ENCODE results near the gene LARP4B.
A peak's percentile ranks its signal among the peaks of the same experiment; 100 is the strongest.

LARP4B gene

GRCh38 chr10:931326-932318 lies at the start of gene LARP4B:
TSS of gene LARP4B (minus strand) at chr10:931705. CDS start at chr10:885721, 45,984 bp downstream.
- DNase-seq: peak; percentile 98

GRCh38 chr10:980468-981093 lies 49.1 kb upstream of the LARP4B start:
- no peak for DNase-seq

- DNase-seq: no peak
These were observed 47.4 kb upstream of the LARP4B start for GRCh38 chr10:978826-979421.

DNA sequence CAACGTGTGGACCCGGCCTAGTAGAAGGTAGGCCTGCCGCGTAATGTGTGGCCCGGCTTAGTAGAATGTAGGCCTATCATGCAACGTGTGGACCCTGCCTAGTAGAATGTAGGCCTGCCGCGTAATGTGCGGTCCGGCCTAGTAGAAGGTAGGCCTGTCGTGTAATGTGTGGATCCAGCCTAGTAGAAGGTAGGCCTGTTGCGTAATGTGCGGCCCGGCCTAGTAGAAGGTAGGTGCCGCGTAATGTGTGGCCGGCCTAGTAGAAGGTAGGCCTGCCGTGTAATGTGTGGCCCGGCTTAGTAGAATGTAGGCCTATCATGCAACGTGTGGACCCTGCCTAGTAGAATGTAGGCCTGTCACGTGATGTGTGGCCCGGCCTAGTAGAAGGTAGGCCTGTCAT lies 44.8 kb upstream of the LARP4B start:
- no peak for DNase-seq

DNA sequence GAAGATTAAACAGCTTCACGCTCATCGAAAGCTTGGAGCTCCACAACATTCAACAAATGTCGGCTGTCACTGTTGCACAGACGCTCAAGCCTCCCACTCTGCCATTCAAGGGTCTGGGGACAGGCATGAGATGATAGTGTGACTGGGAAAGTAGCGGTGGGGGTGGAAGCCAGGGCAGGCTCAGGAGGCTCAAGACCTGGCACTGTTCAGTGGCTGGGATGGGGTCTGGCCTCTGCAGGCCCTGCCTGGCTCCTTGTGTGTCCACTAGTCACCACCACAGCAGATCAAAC lies 43.2 kb upstream of the LARP4B start:
- DNase-seq: no peak

DNA sequence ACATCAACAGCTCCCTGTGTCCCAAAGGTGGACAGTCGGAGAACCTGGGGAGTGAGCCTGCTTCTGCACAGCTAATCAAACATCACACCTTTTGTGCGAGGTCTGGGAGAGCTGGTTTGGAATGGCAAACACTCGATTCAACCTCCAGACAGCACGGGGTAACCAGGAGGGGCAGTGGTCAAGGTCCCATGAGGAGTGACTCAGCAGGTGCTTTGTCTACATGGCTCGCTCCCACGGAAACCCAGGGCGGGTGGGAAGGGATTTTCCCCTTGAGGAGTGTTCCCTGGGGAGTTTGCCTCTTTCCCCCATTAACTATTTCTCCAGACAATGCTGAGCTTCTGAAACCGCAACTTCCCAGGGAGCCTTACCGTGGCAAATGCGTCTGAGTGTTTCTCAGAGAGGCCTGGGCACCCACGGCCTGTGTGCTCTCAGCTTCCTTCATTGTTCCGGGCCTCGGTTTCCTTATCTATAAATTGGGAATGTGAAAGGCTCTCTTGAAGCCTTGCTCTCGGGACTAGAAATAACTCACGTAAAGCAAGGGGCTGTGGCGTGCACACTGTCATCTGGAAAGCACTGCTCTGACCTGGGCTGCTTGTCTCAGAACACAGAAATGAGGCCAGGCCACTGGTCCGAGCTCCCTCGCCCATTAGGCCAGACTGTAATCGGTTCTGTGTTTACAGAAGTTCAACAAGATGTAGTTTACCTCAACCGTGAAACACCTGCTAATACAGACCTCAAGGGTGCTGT lies 42.7 kb upstream of the LARP4B start:
- DNase-seq: no peak

DNA sequence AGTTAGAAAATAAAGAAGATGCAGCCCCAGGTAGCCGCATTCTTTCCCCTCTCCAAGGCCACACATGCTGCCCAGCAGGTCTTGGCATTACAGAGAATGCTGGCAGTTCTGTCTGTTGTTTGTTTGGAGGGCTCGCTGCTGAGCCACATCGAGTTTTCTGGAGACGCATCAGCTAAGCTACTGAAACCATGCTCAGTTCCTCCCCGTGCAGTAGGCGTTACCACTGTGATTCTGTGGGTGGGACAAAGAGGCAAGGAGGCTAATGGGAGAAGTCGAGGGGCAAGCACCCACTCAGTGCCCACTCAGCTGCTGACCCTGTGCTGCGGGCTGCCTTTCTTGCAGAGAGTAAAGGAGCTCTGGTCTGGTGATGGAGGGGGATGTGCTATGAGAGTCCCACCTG lies 41.3 kb upstream of the LARP4B start:
- no peak for DNase-seq

GRCh38 chr10:971613-972012 lies 40.1 kb upstream of the LARP4B start:
- no peak for DNase-seq

DNA sequence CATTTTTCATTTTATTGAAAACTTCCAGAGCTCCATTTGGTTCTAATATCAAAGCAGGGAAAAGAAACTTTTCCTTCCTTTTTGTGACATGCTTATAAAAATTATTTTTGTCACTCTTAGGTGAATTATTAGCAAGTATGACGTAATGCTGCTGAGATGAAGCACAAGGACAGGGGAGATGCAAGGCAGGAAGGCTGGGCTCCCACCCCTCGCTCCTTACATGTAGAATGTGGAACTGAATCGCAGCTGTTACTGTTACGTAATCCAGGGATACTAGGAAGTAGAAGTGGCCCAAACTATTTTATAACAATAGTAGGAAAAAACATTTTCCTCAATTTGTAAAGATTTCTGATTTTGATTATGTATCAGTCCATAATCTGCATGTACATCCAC lies 39.6 kb upstream of the LARP4B start:
- DNase-seq: no peak

- no peak for DNase-seq
These were observed 39.0 kb upstream of the LARP4B start for GRCh38 chr10:970311-971149.

DNA sequence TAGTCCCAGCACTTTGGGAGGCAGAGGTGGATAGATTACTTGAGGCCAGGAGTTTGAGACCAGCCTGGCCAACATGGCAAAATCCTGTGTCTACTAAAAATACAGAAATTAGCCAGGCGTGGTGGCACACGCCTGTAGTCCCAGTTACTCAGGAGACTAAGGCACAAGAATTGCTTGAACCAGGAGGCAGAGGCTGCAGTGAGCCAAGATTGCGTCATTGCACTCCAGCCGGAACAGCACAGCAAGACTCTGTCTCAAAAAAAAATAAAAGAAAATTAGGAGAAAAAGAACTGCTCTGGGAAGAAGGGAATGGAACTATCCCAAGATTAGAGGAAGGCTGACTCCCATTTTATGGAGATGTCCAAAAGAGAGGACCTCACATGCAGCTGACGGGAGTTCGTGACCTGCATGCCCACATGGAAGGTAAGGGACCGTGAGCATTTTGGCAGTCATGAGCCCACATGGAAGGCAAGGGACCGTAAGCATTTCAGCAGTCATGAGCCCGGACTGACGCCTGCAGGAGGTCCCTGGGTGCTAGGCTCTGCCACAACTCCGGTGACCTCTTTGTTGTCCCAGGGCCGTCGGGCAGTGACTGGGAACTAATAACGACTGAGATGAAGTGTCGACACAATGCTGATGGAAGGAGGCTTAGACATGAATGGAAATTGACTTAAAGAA lies 38.1 kb upstream of the LARP4B start:
- DNase-seq: no peak

- no peak for DNase-seq
These were observed 37.2 kb upstream of the LARP4B start for GRCh38 chr10:968546-969199.

DNA sequence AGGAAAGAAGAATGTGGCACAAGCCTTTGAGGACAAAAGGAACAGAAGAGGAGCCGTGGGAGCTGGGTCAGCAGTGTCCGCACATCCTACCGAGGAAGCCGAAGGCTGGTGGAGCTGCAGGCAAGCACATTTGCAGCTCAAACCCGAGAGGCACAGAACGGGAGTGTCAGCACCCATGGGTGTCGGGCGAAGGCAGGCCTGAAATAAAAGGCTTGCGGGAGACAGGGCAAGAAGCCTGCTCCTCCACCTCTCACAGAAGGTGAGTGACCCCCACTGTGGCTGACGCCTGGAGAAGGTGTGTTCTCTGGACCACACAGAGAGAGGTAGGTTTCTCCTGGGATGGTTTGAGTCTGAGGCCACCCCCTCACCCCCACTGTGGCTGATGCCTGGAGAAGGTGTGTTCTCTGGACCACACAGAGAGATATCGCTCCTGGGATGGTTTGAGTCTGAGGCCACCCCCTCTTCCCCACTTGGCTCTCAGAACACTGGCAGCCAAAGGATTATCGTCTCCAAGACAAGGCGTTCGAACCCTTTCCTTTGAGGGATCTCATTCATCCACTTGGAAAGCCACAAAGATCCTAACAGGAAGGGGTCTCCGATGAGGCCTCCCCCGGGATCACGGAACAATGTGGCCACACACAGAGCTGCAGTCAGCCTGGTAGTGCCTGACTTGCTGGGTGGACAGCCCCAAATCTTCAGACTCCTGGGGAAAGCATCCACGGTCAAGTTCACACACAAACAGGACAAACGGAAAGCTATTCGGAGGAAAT lies 35.1 kb upstream of the LARP4B start:
- DNase-seq: no peak

- no peak for DNase-seq
These were observed 33.5 kb upstream of the LARP4B start for GRCh38 chr10:964988-965417.

DNA sequence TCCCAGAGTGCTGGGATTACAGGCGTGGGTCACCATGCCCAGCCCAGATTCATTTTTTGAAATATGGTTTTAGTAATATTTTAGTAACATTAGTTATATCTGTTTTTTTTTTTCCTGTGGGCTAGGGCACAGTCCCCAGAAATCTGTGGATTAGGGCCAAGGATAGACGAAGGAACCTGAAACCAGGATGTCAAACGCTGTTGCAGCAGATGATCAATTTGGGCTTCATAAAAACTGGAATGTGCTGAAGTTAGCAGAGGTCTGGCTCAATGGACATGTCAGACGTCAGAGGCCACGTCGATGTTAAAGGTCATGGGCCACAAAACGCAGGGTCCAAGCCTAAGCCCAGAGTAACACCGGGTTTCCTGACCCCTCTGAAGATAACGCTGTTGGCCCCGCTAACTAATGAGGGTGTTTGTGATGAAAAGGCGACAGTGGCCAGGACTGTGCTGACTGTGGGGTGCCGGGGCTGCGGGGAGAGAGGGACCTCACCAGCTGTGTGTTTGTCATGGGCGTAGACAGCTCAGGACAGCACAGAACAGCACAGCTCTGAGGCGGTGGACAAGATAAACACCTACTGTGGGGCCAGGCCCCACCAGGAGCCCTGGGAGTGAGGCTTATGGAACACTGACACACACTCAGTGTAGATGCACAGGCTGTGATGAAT lies 32.9 kb upstream of the LARP4B start:
- no peak for DNase-seq

DNA sequence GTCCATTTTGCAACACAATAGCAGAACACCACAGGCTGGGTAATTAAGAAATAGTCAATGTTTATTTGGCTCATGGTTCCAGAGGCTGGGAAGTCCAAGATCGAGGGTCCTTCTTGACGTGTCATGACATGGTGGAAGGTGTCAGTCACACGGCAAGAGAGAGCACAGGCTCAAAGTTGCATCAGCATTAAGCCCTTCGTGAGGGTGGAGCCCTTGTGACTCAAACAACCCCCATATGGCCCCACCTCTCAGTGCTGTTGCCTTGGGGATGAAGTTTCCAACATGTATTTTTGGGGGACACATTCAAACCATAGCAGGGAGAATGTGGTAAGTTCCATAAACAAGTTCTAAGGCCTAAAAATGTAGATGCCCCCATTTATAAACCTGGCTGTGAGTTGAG lies 32.1 kb upstream of the LARP4B start:
- no peak for DNase-seq

- no peak for DNase-seq
These were observed 31.7 kb upstream of the LARP4B start for GRCh38 chr10:963186-963585.

DNA sequence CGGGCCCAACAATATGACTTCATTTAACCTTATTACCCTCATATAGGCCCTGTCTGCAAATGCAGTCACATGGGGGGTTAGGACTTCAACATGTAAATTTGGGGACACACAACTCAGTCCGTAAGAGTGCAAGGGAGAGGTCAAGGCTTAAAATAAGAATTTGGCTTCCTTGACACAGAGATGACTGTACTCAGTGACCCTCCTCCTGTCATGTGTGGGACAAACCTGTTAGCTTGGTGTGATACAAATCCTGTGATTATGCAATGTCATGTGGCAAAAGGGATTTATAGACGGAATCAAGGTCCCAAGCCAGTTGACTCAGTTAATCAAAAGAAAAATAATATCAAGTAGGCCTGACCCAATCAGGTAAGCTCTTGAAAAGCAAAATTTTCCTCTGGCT lies 30.8 kb upstream of the LARP4B start:
- no peak for DNase-seq

GRCh38 chr10:958856-959255 lies 27.4 kb upstream of the LARP4B start:
- DNase-seq: no peak

DNA sequence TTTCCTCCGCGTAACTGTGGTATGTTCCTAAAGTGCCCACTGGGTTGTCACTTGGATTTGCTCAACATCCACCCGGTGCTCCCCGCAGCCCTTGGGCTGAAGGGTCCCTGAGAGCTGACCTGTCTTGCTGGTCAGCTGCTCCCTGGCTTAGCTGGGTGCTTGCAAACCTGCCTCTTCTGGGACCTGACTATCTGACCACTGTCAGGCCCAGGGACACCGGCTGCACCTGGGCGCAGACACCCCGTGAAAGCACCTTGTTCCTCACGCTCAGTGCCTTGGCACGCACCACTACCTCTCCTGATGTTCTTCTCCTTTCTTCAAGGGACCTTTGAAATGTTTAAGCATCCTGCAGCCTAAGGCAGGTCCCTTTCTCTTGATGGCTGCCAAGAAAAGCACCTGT lies 26.6 kb upstream of the LARP4B start:
- no peak for DNase-seq
